H9 (cell line): ENCODE measurements around the gene ACOT8. TPM values are rescaled to one million over a fixed set of nuclear protein-coding genes. Genes with fewer than 3 reads are reported as not detected.

ENCODE experiments used
- DNase-seq: peaks from one replicate; pipeline ENCODE4 v3.0.0-alpha.2; 2017
- H2AFZ ChIP-seq: one replicate; pipeline ENCODE4 v1.6.1; 2013; ENCODE audit warnings: mild to moderate bottlenecking, low read length, control low read depth, moderate library complexity
- H2AK5ac ChIP-seq: 2 replicates; pipeline ENCODE4 v1.6.1; 2013; ENCODE audit warnings: low read length, control low read depth, mixed read lengths; ENCODE audit not compliant: insufficient read length
- H2BK120ac ChIP-seq: one replicate; pipeline ENCODE4 v1.6.1; 2013; ENCODE audit warnings: low read depth, mild to moderate bottlenecking, low read length, control low read depth, inconsistent platforms; ENCODE audit not compliant: poor library complexity, severe bottlenecking
- H2BK12ac ChIP-seq: 2 replicates; pipeline ENCODE4 v1.6.1; 2013; ENCODE audit warnings: low read length, control low read depth, mixed read lengths, low read depth; ENCODE audit not compliant: insufficient read length
- H2BK15ac ChIP-seq: 2 replicates; pipeline ENCODE4 v1.6.1; 2013; ENCODE audit warnings: low read depth, low read length, control low read depth
- H2BK20ac ChIP-seq: one replicate; pipeline ENCODE4 v1.6.1; 2013; ENCODE audit warnings: low read depth, mild to moderate bottlenecking, low read length, control low read depth, inconsistent platforms; ENCODE audit not compliant: poor library complexity, severe bottlenecking
- H2BK5ac ChIP-seq: 2 replicates; pipeline ENCODE4 v1.6.1; 2013; ENCODE audit warnings: low read length, control low read depth, mixed read lengths; ENCODE audit not compliant: insufficient read length
- H3K14ac ChIP-seq: 2 replicates; pipeline ENCODE4 v1.6.1; 2013; ENCODE audit warnings: low read length, control low read depth; ENCODE audit not compliant: insufficient read depth
- H3K18ac ChIP-seq: 2 replicates; pipeline ENCODE4 v1.6.1; 2013; ENCODE audit warnings: low read depth, mild to moderate bottlenecking, mixed read lengths, low read length, control low read depth; ENCODE audit not compliant: insufficient read length
- H3K23ac ChIP-seq: 2 replicates; pipeline ENCODE4 v1.6.1; 2013; ENCODE audit warnings: low read length, control low read depth, mixed read lengths, low read depth; ENCODE audit not compliant: insufficient read length
- H3K23me2 ChIP-seq: 2 replicates; pipeline ENCODE4 v1.6.1; 2013; ENCODE audit warnings: low read depth, mild to moderate bottlenecking, mixed read lengths, low read length, control low read depth; ENCODE audit not compliant: insufficient read length, poor library complexity, severe bottlenecking
- H3K27ac ChIP-seq: 2 replicates; pipeline ENCODE4 v1.5.1; 2013; ENCODE audit warnings: low read length, control low read depth, mixed read lengths, low read depth; ENCODE audit not compliant: insufficient read length
- H3K27me3 ChIP-seq: 2 replicates; pipeline ENCODE4 v1.6.1; 2013; ENCODE audit warnings: low read length, control low read depth, inconsistent platforms; ENCODE audit not compliant: insufficient read depth
- H3K4ac ChIP-seq: 2 replicates; pipeline ENCODE4 v1.6.1; 2013; ENCODE audit warnings: low read depth, mild to moderate bottlenecking, control low read depth, inconsistent platforms, low read length, moderate library complexity
- H3K4me1 ChIP-seq: 2 replicates; pipeline ENCODE4 v1.6.1; 2013; ENCODE audit warnings: low read length, control low read depth, inconsistent platforms; ENCODE audit not compliant: insufficient read depth
- H3K4me2 ChIP-seq: 2 replicates; pipeline ENCODE4 v1.6.1; 2013; ENCODE audit warnings: low read length, control low read depth, mixed read lengths; ENCODE audit not compliant: insufficient read length, insufficient read depth
- H3K56ac ChIP-seq: 2 replicates; pipeline ENCODE4 v1.6.1; 2013; ENCODE audit warnings: low read depth, mild to moderate bottlenecking, mixed read lengths, low read length, control low read depth; ENCODE audit not compliant: insufficient read length
- H3K79me1 ChIP-seq: 2 replicates; pipeline ENCODE4 v1.6.1; 2013; ENCODE audit warnings: low read depth, mild to moderate bottlenecking, moderate library complexity, low read length, control low read depth, inconsistent platforms; ENCODE audit not compliant: insufficient read depth, poor library complexity, severe bottlenecking
- H3K79me2 ChIP-seq: 2 replicates; pipeline ENCODE4 v1.6.1; 2013; ENCODE audit warnings: low read length, control low read depth, inconsistent platforms; ENCODE audit not compliant: insufficient read depth
- H3K9ac ChIP-seq: 2 replicates; pipeline ENCODE4 v1.6.1; 2013; ENCODE audit warnings: low read length, control low read depth, mixed read lengths; ENCODE audit not compliant: insufficient read length; ENCODE audit errors: extremely low read depth
- H3K9me3 ChIP-seq: one replicate; pipeline ENCODE4 v1.6.1; 2013; ENCODE audit warnings: low read depth, low read length, inconsistent platforms; ENCODE audit not compliant: control insufficient read depth
- H3T11ph ChIP-seq: one replicate; pipeline ENCODE4 v1.6.1; 2013; ENCODE audit warnings: mild to moderate bottlenecking, low read length, control low read depth, inconsistent platforms
- H4K20me1 ChIP-seq: one replicate; pipeline ENCODE4 v1.6.1; 2013; ENCODE audit not compliant: control insufficient read depth, insufficient read length, insufficient read depth
- H4K5ac ChIP-seq: 2 replicates; pipeline ENCODE4 v1.6.1; 2013; ENCODE audit warnings: low read depth, mild to moderate bottlenecking, mixed read lengths, low read length, control low read depth; ENCODE audit not compliant: insufficient read length
- H4K8ac ChIP-seq: replicated peaks from 2 replicates; pipeline ENCODE4 v1.6.1; 2013; ENCODE audit warnings: low read length, control low read depth, mixed read lengths, low read depth; ENCODE audit not compliant: insufficient read length
- H4K91ac ChIP-seq: 2 replicates; pipeline ENCODE4 v1.6.1; 2013; ENCODE audit warnings: low read depth, mild to moderate bottlenecking, moderate library complexity, mixed read lengths, low read length, control low read depth; ENCODE audit not compliant: insufficient read length
- H3K27ac Mint-ChIP-seq, 3 experiments: 2 replicates in 2 of 3; 3 replicates in 1 of 3; pipeline ENCODE4 v1.8.0; 2020 to 2021; ENCODE audit warnings: mixed read lengths in 3 of 3, mild to moderate bottlenecking in 1 of 3, moderate library complexity in 1 of 3
- H3K27me3 Mint-ChIP-seq: 2 replicates; pipeline ENCODE4 v1.8.0; 2021; ENCODE audit warnings: low read depth, mild to moderate bottlenecking, moderate library complexity, mixed read lengths
- H3K36me3 Mint-ChIP-seq, 3 experiments: 2 replicates in 2 of 3; 3 replicates in 1 of 3; pipeline ENCODE4 v1.8.0; 2020 to 2021; ENCODE audit warnings: low read depth in 3 of 3, mixed read lengths in 3 of 3; ENCODE audit not compliant: insufficient read depth in 1 of 3
- H3K4me1 Mint-ChIP-seq, 2 experiments: 2 replicates each; pipeline ENCODE4 v1.8.0; 2020; ENCODE audit warnings: mixed read lengths in 2 of 2
- H3K4me3 Mint-ChIP-seq, 2 experiments: 2 replicates in 1 of 2; 3 replicates in 1 of 2; pipeline ENCODE4 v1.8.0; 2020 to 2021; ENCODE audit warnings: mild to moderate bottlenecking in 2 of 2, mixed read lengths in 2 of 2, moderate library complexity in 1 of 2
- H3K9me3 Mint-ChIP-seq, 2 experiments: 2 replicates in 1 of 2; 3 replicates in 1 of 2; pipeline ENCODE4 v1.8.0; 2020; ENCODE audit warnings: mild to moderate bottlenecking in 2 of 2, mixed read lengths in 2 of 2, moderate library complexity in 1 of 2
- CTCF ChIP-seq: fragments of 200-600 bp; sonication (generic); conservative IDR thresholded peaks from 3 replicates; pipeline ENCODE4 v1.8.0; 2021; ENCODE audit warnings: antibody characterized with exemption, mild to moderate bottlenecking
- WGBS: extraction: QIAGEN DNeasy Blood & Tissue Kit; methylation state at CpG from one replicate; pipeline ENCODE4 v1.1.7; 2013; ENCODE audit warnings: missing lambda C conversion rate, low lambda C conversion rate, mixed read lengths; ENCODE audit not compliant: insufficient read length; ENCODE audit errors: extremely low coverage; 5-methylcytosine and 5-hydroxymethylcytosine counted together
- total RNA-seq: library from RNA; stranded (reverse); gene quantifications from 2 replicates; pipeline ENCODE4 v1.2.1, GENCODE V29; 2021

ACOT8 gene
- total RNA-seq, 1 experiment from 2014 or later = 26.7 TPM

DNA sequence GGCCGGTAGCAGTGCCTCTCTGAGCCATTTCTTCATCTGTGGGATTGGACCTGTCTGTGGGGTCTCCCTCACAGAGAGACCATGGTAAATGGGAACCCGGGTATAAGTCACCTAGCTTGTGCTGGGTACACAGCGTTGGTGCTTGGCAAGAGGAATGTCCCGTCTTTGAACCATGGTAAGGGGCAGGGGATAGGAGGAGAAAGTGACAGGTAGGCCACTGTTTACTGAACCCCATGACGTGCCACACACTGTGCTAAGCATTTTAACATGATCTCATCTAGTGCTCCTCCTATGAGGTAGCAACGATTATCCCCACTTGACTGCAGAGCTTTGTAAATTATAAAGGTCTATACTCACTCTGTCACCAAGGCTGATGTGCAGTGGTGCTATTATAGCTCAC lies 29.5 kb downstream of the ACOT8 start:
- H4K20me1 ChIP-seq = no peaks in the 10 kb centered on the region
- H2BK15ac ChIP-seq = no peak overlapping the region
- Mint-ChIP-seq H3K4me3 (no peak overlapping the region), H3K4me1 (peaks cover 18 to 40% of the 10 kb centered on the region in 2 experiments), H3K27me3 (peaks cover 23% of the 10 kb centered on the region), H3K27ac (no peak overlapping the region), H3K36me3 (no peaks in the 10 kb centered on the region; a peak in 1 of 7 replicates), H3K9me3 (no peaks in the 10 kb centered on the region; a peak in 1 of 5 replicates)
- no peak overlapping the region for H2AK5ac ChIP-seq
- no peak overlapping the region for H3T11ph ChIP-seq
- H3K23me2 ChIP-seq = no peaks in the 10 kb centered on the region
- no peaks in the 10 kb centered on the region for H3K79me1 ChIP-seq
- no peaks in the 10 kb centered on the region for H3K9me3 ChIP-seq
- no peak overlapping the region for H2AFZ ChIP-seq
- H4K5ac ChIP-seq = no peak overlapping the region
- no peaks in the 10 kb centered on the region for H3K79me2 ChIP-seq
- no peak overlapping the region for H4K8ac ChIP-seq
- WGBS = no CpG with 5 or more reads among the region's 6 CpGs
- no peak for TF ChIP-seq CTCF
- H3K56ac ChIP-seq = no peak overlapping the region
- no peak overlapping the region for H3K14ac ChIP-seq
- H2BK5ac ChIP-seq = no peak overlapping the region
- no peaks in the 10 kb centered on the region; the same call in 1 of the 2 replicates for H3K27me3 ChIP-seq
- no peaks in the 10 kb centered on the region for H3K4me1 ChIP-seq
- no peak for DNase-seq
- H2BK120ac ChIP-seq = no peak overlapping the region
- no peak overlapping the region for H4K91ac ChIP-seq
- no peak overlapping the region for H3K4ac ChIP-seq
- no peak overlapping the region for H3K9ac ChIP-seq
- H2BK20ac ChIP-seq = no peak overlapping the region
- H3K18ac ChIP-seq = no peak overlapping the region
- H3K27ac ChIP-seq = no peak overlapping the region
- H3K23ac ChIP-seq = no peak overlapping the region
- no peak overlapping the region for H3K4me2 ChIP-seq
- H2BK12ac ChIP-seq = no peak overlapping the region
